ENCODE results near the gene DPCD. TPM values are rescaled to one million over a fixed set of nuclear protein-coding genes. Genes with fewer than 3 reads are reported as not detected.

Gene DPCD
- total and polyA plus RNA-seq, 2 donors (not counting 1 experiment from before 2014, with no cell fraction given): 23.9 to 40.5 TPM

DNA sequence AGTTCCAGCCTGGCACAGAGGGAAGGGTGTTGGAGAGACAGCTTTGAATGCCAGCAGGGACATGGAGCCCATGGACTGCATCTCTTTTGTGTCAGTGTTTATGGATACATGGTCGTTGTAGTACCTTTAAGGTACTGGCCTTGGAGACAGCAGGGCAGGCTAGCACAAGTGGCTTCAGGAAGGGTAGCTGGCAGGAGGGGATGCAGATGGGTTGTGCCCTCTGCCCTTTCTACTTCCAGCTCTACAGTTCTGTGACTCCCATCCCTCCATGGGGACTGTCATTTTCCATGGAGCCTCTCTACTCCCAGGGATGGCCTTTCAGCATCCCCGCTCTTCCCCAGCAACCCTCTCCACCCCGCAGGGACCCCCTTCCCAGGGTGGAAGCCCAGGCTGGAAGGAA, 25.1 kb upstream of the DPCD start:
- Histone ChIP-seq H3K9me3 (ENCODE audit: control insufficient read depth, insufficient read depth, low read depth, low read length) (no peaks in the 10 kb centered on the region), H3K27ac (ENCODE audit: insufficient read depth, low read length) (no peak overlapping the region), H3K79me2 (ENCODE audit: control insufficient read depth, insufficient read depth, low read length) (no peaks in the 10 kb centered on the region), H4K20me1 (ENCODE audit: control insufficient read depth, extremely low read depth, insufficient read depth, low read length) (no peaks in the 10 kb centered on the region), H2AFZ (ENCODE audit: low read length) (no peak overlapping the region), H3K4me3 (replicated peaks in 1 of 4; ENCODE audit: control extremely low read depth in 1 of 4, insufficient read depth in 1 of 4, low read depth in 3 of 4, low read length in 4 of 4) (no peak overlapping the region), H3K4me2 (ENCODE audit: extremely low read depth, insufficient read depth, low read length) (no peak overlapping the region), H3K27me3 (ENCODE audit: control insufficient read depth, insufficient read depth, low read length) (peaks cover 11% of the 10 kb centered on the region), H3K9ac (ENCODE audit: insufficient read depth, low read length) (no peak overlapping the region), H3K4me1 (ENCODE audit: control insufficient read depth, extremely low read depth, insufficient read depth, low read length) (no peaks in the 10 kb centered on the region), H3K36me3 (ENCODE audit: control insufficient read depth, insufficient read depth, low read length) (no peaks in the 10 kb centered on the region)
- TF ChIP-seq, protein P1, sequence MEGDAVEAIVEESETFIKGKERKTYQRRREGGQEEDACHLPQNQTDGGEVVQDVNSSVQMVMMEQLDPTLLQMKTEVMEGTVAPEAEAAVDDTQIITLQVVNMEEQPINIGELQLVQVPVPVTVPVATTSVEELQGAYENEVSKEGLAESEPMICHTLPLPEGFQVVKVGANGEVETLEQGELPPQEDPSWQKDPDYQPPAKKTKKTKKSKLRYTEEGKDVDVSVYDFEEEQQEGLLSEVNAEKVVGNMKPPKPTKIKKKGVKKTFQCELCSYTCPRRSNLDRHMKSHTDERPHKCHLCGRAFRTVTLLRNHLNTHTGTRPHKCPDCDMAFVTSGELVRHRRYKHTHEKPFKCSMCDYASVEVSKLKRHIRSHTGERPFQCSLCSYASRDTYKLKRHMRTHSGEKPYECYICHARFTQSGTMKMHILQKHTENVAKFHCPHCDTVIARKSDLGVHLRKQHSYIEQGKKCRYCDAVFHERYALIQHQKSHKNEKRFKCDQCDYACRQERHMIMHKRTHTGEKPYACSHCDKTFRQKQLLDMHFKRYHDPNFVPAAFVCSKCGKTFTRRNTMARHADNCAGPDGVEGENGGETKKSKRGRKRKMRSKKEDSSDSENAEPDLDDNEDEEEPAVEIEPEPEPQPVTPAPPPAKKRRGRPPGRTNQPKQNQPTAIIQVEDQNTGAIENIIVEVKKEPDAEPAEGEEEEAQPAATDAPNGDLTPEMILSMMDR (conservative IDR thresholded peaks at IDR 0.05 in 1 of 2, IDR thresholded peaks at IDR 0.05 in 1 of 2; ENCODE audit: low read depth in 1 of 2, low read length in 2 of 2): no peak
- TF ChIP-seq EZH2 (IDR thresholded peaks at IDR 0.05; ENCODE audit: low read length, missing control alignments): no peak
- no peak for DNase-seq (ENCODE audit: low read depth in 2 of 2)

DNA sequence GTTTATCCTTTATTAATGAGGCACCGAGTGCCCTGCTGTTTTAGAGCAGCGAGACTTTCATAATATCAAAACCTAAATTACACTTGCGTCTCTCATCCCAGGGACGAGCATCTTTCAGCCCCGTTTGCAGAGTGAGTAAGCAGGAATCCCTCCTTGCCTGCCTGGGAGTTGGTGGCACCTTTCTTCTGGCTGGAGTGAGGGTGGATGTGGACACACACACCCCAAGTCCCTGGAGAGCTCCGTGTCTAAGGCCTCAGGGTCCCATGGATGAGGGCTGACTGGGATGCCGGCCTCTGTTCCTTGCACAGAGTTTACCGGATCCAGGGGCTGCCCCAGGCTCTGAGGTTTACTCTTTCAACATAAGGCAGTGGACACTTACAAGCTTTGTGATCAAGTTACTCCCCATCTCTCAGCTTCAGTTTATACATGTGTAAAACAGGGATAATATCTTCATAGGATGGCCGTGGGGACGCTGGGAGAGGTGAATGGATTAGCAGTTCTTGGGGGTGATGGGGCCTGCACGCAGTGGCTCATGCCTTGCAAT, 24.6 kb upstream of the DPCD start:
- TF ChIP-seq EZH2 (IDR thresholded peaks at IDR 0.05; ENCODE audit: low read length, missing control alignments): no peak
- TF ChIP-seq, protein P1 (conservative IDR thresholded peaks at IDR 0.05 in 1 of 2, IDR thresholded peaks at IDR 0.05 in 1 of 2; ENCODE audit: low read depth in 1 of 2, low read length in 2 of 2): no peak
- no peak overlapping the region for H2AFZ ChIP-seq (ENCODE audit: low read length)
- peaks cover 16% of the 10 kb centered on the region for H3K27me3 ChIP-seq (ENCODE audit: control insufficient read depth, insufficient read depth, low read length)
- DNase-seq (ENCODE audit: low read depth in 2 of 2): no peak
- no peaks in the 10 kb centered on the region for H4K20me1 ChIP-seq (ENCODE audit: control insufficient read depth, extremely low read depth, insufficient read depth, low read length)
- no peak overlapping the region for H3K4me3 ChIP-seq (replicated peaks in 1 of 4; ENCODE audit: control extremely low read depth in 1 of 4, insufficient read depth in 1 of 4, low read depth in 3 of 4, low read length in 4 of 4)
- H3K4me1 ChIP-seq (ENCODE audit: control insufficient read depth, extremely low read depth, insufficient read depth, low read length): no peaks in the 10 kb centered on the region
- H3K79me2 ChIP-seq (ENCODE audit: control insufficient read depth, insufficient read depth, low read length): no peaks in the 10 kb centered on the region
- H3K9me3 ChIP-seq (ENCODE audit: control insufficient read depth, insufficient read depth, low read depth, low read length): no peaks in the 10 kb centered on the region
- no peak overlapping the region for H3K27ac ChIP-seq (ENCODE audit: insufficient read depth, low read length)
- H3K9ac ChIP-seq (ENCODE audit: insufficient read depth, low read length): no peak overlapping the region
- no peak overlapping the region for H3K4me2 ChIP-seq (ENCODE audit: extremely low read depth, insufficient read depth, low read length)
- H3K36me3 ChIP-seq (ENCODE audit: control insufficient read depth, insufficient read depth, low read length): no peaks in the 10 kb centered on the region

DNA sequence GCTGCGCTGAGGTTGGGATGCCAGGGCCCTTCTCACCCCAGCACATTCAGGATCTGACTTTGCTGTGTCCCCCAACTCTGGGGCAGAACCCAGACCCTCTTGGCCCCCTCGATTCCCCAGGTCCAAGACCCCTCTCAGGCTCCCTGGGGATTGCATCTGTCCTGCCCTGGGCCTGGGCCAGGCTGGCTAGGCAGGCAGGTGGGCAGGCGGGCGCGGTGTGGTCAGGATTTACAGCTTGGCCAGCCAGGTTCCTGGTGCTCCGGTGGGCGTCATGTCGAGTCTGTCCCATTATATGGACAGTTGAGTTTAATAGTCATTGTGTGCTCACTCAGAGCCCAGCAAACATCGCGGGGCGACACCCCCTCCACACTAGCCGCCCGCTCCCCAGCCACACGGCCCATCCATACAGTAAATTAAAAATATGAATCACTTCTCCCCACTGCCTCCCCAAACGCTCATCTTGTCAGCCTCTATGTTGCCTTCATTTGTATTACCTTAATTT, 23.6 kb upstream of the DPCD start:
- no peaks in the 10 kb centered on the region for H3K36me3 ChIP-seq (ENCODE audit: control insufficient read depth, insufficient read depth, low read length)
- TF ChIP-seq EZH2 (IDR thresholded peaks at IDR 0.05; ENCODE audit: low read length, missing control alignments): no peak
- TF ChIP-seq, protein P1 (conservative IDR thresholded peaks at IDR 0.05 in 1 of 2, IDR thresholded peaks at IDR 0.05 in 1 of 2; ENCODE audit: low read depth in 1 of 2, low read length in 2 of 2): no peak
- no peak for DNase-seq (ENCODE audit: low read depth in 2 of 2)
- H3K4me1 ChIP-seq (ENCODE audit: control insufficient read depth, extremely low read depth, insufficient read depth, low read length): no peaks in the 10 kb centered on the region
- H3K27ac ChIP-seq (ENCODE audit: insufficient read depth, low read length): no peak overlapping the region
- no peak overlapping the region for H3K4me3 ChIP-seq (replicated peaks in 1 of 4; ENCODE audit: control extremely low read depth in 1 of 4, insufficient read depth in 1 of 4, low read depth in 3 of 4, low read length in 4 of 4)
- H3K27me3 ChIP-seq (ENCODE audit: control insufficient read depth, insufficient read depth, low read length): peaks cover 22% of the 10 kb centered on the region
- no peaks in the 10 kb centered on the region for H4K20me1 ChIP-seq (ENCODE audit: control insufficient read depth, extremely low read depth, insufficient read depth, low read length)
- H2AFZ ChIP-seq (ENCODE audit: low read length): no peak overlapping the region
- no peaks in the 10 kb centered on the region for H3K9me3 ChIP-seq (ENCODE audit: control insufficient read depth, insufficient read depth, low read depth, low read length)
- H3K9ac ChIP-seq (ENCODE audit: insufficient read depth, low read length): no peak overlapping the region
- no peak overlapping the region for H3K4me2 ChIP-seq (ENCODE audit: extremely low read depth, insufficient read depth, low read length)
- H3K79me2 ChIP-seq (ENCODE audit: control insufficient read depth, insufficient read depth, low read length): no peaks in the 10 kb centered on the region

Measured in fibroblast of lung (primary cell).